ENCODE measurements around the gene KCNMB2.

KCNMB2 gene

DNA sequence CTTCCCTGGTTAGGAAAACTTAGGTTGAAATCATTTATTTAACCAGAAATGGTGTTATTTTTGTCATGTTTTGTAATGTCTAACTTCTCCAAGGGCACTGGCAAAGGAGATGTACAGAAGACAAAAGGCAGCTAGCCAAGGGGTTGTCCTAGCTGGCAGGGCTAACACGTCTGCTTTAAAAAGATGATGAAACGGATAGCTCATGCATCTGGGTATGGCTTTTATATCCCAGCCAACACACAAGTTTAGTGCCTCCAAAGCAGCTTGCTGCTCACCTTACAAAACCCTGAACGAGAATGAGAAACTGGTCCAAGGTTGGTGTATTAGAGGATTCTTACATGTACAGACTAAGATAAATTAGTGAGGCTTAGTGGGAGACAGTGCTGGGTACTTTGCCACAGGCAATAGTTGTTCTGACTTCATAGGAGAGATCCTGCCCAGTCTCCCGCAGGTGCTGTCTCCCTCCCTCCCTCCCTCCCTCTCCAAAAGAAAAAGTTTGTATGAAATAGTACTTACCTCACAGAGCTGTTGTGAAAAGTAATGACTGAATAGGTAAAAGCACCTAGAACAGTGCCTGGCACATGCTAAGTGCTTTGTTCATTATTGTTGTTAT is 47.8 kb downstream of the KCNMB2 start:
- DNase-seq: no peak

GRCh38 chr3:178584722-178585380 is 48.6 kb downstream of the KCNMB2 start:
- no peak for DNase-seq

GRCh38 chr3:178585454-178585853 is 49.2 kb downstream of the KCNMB2 start:
- DNase-seq: no peak

DNA sequence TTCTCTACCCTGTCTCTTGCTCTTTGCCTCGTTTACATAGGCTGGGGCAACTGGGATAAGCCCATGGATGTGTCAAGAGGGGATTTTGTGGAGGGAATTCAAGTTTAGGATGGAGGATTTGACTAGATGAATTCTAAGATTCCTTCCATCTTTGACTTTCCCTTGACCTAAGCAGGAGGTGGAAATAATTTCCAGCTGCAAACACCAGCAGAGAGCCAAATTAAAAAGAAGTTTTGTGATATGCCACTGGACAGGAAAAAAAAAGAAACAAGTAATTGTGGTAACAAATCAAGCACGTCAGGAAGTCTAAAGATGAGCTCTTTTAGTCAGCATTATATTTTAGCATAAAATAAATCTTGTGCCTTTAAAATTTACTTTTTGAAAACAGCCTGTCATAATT is 49.8 kb downstream of the KCNMB2 start:
- no peak for DNase-seq

DNA sequence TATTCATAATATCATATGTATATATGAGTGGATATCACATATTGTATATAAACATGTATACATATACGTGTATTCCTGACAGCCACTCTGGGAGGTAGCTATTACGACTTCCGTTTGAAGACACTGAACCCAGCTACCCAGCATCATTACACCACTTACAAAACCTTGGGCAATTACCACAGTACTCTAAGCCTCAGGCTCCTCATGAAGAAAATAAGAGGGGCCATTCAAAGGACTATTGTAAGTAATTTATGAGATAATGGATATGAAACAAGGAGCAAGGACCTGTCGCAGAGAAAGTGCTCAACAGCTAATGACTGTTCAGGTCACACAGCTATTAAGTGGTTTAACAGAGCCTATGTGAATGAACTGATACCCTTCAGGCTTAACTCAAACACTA is 52.4 kb downstream of the KCNMB2 start:
- DNase-seq: no peak

GRCh38 chr3:178593786-178594185 is 57.5 kb downstream of the KCNMB2 start:
- no peak for DNase-seq

GRCh38 chr3:178597371-178597770 is 61.1 kb downstream of the KCNMB2 start:
- no peak for DNase-seq

GRCh38 chr3:178602856-178603255 is 66.6 kb downstream of the KCNMB2 start:
- DNase-seq: no peak

GRCh38 chr3:178603735-178604134 is 67.5 kb downstream of the KCNMB2 start:
- no peak for DNase-seq

GRCh38 chr3:178618197-178618596 is 82.0 kb downstream of the KCNMB2 start:
- DNase-seq: no peak

- DNase-seq: no peak
These were observed 82.7 kb downstream of the KCNMB2 start for GRCh38 chr3:178618896-178619295.

GRCh38 chr3:178623666-178624255 is 87.5 kb downstream of the KCNMB2 start:
- no peak for DNase-seq

GRCh38 chr3:178624276-178624675 is 88.0 kb downstream of the KCNMB2 start:
- no peak for DNase-seq

- no peak for DNase-seq
These were observed 88.9 kb downstream of the KCNMB2 start for GRCh38 chr3:178625053-178625600.

- DNase-seq: no peak
These were observed 91.8 kb downstream of the KCNMB2 start for GRCh38 chr3:178628037-178628436.

DNA sequence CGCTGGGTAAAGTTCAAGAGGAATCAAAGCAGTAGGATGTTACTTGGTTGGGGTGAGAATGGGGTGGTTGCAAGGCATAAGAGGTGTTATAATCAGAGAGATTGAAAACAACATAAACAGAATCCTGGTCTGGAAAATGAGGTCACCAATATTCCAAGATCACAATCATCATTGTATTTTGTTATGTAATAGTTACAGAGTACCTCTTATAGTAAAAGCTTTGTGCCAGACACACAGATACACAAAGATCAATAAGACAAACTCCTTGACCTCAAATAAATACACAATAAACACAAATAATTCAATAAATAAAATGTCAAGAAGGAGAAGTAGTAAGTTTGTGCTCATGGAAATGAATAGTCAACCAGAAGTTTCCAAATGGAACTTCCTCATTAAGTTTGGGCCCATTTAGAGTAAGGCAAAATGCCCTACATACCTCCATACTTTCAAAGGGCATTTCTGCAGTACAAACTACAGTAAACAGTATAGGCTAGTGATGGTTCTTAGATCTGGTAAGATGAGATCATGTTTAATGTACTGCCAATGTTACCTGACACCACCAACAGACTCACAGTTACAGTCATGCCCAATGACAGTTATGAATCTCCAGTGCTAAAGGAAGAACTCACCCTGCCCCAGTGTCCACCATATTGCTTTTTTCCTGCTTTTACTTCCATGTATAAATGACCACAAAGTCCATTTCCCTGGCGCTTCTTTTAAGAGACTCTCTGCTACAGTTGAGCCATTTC is 93.4 kb downstream of the KCNMB2 start:
- no peak for DNase-seq

GRCh38 chr3:178631950-178632349 is 95.7 kb downstream of the KCNMB2 start:
- DNase-seq: no peak

DNA sequence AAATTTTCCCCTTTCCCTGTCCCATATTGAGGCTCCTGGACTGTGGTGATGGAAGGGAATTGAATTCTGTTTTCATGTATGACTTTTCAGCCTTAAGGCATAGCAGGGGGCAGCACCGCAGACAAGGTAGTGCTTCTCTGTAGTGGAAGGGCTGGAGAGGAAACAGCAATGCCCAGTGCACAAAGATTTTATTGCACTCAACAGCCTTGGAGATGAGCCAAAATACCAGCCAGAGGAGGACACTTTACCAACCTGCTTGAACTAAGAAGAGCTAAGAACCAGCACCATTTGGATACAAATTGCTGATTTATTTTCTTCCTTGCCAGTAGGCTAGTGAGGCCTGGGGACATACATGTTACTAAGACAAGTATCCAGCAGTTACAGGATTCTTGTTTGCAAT is 98.7 kb downstream of the KCNMB2 start:
- DNase-seq: no peak

DNA sequence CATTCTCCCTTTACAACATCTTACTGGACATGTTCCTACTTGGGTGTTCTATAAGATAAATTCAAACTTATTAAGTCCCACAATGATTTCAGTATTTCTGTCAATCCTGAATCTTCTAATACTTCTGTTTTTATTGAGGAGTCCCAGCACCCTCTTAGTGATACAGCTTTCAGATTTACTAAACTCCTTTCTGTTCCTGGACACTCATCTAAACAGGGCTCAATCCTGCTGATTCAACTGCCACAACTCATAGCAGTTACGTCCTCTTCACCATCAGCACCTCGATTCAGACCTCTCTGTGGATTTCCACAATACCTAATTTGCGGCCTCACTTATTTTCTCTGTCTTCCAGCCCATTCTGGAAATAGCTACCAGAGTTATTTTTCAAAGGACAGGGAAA is 101.6 kb downstream of the KCNMB2 start:
- no peak for DNase-seq

- no peak for DNase-seq
These were observed 109.3 kb downstream of the KCNMB2 start for GRCh38 chr3:178645503-178645902.

DNA sequence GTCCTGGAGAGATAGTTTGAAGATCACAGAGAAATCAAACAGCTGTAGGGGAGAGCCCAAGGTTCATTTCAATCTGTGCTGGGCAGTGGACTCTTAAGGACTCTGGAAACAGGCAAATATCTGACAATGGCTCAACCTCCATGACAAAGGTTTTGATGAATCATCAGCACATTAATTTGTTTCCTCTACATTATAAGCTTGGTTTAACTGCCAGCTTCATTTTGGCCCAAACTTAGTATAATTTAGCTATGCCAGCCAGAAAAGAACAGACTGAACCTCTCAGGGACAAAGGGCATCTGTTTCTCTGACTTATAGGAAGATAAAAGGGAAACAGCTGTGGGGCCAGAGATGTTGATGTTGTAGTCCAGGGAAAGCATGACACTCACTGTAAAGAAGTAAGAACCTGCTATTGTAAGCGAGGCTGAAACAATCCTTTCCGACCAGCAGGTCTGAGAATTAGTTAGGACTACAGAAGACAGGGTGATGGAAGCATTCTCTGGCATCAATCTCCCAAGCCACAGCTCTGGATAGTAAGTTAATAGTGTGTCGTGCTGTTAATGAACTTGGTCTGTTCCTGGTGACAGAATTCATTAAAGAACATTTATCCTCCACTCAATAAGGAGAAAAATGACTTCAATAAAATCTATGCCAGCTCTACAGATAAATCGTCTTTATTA is 110.1 kb downstream of the KCNMB2 start:
- peak; percentile 27 for DNase-seq

- DNase-seq: no peak
These were observed 119.3 kb downstream of the KCNMB2 start for GRCh38 chr3:178655488-178655887.

Data from right hindlimb (tissue), 1 donor.